NCI-H2196 (cell line): ENCODE measurements around the gene KYNU.

ENCODE experiments used
- DNase-seq: peaks from one replicate; lab custom pipeline; 2025; ENCODE audit not compliant: unreplicated experiment; lab: John Stamatoyannopoulos, UW

Gene KYNU

DNA sequence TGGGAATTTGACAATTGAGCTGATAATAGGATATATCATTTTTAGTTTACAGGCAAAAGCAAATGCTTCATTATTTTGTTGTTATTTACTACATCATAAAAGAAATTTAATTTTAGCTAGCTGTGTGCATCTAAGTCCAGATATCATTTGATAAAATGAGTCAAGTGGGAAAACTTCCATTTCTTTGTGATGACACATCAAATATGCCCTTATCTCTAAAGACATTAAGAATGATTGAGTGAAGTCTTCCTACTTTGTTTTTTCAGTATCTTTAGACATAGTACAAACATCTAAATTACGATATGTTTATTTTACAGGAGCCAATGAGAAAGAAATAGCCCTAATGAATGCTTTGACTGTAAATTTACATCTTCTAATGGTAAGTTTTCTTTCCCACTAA, 77.0 kb downstream of the KYNU start:
- no peak for DNase-seq

- no peak for DNase-seq
These were observed 79.7 kb downstream of the KYNU start for GRCh38 chr2:142957144-142957543.

GRCh38 chr2:142961202-142961601, 83.7 kb downstream of the KYNU start:
- DNase-seq, result no peak

- DNase-seq, result no peak
These were observed 88.0 kb downstream of the KYNU start for GRCh38 chr2:142965443-142965842.

- DNase-seq, result no peak
These were observed 88.8 kb downstream of the KYNU start for GRCh38 chr2:142966284-142966683.

- no peak for DNase-seq
These were observed 89.6 kb downstream of the KYNU start for GRCh38 chr2:142967060-142967459.

DNA sequence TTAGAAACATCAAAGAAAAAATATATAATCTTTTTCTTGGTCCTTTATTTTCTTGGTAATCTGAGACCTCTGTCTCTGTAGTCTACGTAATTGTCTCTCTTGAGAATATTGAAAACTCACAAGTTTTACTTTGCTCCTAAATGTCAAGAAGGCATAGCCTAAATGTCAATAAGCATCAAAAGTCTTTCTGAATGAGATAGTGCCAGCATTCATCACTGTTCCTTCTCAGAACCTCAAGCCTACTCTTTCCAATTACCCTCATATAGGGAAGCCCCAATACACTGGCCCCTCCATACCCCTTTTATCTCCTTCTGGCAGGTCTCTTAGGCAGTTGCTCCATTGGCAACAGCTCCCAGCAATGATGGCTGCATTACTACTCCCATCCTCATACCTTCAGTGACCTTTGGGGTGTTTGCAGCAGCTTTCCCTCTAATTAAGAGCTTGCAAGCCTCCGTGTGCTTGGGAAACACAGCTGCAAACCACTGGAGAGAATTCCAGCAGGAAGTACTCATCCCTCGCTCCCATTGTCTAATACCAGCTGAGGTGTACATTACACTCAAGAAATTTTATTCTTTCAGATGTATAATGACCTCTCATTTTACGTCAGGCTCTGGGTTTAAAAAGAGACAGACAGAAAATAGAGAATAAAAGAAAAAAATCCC, 95.8 kb downstream of the KYNU start:
- no peak for DNase-seq

DNA sequence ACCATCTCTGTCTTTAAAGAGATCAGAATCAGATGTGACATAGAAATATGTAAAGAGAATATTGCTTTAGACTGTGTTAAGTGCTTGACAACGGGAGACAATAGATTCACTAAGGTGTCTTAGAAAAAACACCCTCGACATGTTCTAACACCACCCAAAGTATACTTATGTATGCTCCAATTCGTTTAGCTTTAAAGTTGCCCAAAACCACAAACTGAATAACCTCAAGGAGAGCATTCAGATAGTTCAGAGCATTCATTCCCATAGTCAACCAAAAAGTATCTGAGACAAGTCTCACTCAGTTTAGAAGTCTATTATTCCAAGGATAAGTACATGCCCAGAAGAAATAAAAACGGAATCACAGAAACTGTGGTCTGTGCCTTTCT, 96.4 kb downstream of the KYNU start:
- no peak for DNase-seq

- no peak for DNase-seq
These were observed 97.0 kb downstream of the KYNU start for GRCh38 chr2:142974288-142975024.

GRCh38 chr2:142975239-142975638, 97.8 kb downstream of the KYNU start:
- DNase-seq, result no peak

DNA sequence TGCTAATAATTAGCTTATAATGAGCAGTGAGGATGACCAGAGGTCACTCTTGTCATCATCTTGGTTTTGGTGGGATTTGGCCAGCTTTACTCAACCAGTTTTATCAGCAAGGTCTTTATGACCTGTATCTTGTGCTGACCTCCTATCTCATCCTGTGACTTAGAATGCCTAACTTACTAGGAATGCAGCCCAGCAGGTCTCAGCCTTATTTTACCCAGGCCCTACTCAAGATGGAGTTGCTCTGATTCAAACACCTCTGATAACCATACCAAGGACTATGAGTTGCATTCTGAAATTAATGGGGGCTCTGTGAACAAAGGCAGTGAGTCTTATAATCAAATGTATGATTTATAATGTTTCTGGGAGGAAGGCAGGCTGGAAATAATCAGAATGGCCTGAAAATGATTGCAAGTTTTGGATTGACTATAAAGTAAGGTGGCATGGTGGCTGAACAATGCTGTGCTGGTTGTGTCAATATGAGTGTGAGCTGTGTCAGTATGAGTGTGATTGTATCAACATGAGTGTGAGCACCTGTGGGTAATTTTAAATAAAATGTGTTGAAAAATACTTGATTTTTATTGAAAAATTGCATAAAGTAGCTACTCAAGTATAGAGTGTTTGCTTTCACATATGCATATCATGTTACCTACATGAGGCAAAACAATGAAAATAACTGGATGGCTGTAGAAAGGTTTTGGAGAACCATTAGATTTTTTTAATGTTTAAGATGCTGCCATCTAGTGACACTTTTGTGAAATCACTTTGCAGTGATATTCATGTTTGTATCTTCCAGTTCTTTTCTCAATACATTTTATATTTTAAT, 103.0 kb downstream of the KYNU start:
- DNase-seq, result peak; percentile 13

GRCh38 chr2:142981069-142981378, 103.6 kb downstream of the KYNU start:
- no peak for DNase-seq

- no peak for DNase-seq
These were observed 104.3 kb downstream of the KYNU start for GRCh38 chr2:142981756-142982155.

GRCh38 chr2:142983174-142983573, 105.7 kb downstream of the KYNU start:
- no peak for DNase-seq

GRCh38 chr2:142984657-142985056, 107.2 kb downstream of the KYNU start:
- DNase-seq, result no peak

- DNase-seq, result no peak
These were observed 109.6 kb downstream of the KYNU start for GRCh38 chr2:142987044-142987443.

DNA sequence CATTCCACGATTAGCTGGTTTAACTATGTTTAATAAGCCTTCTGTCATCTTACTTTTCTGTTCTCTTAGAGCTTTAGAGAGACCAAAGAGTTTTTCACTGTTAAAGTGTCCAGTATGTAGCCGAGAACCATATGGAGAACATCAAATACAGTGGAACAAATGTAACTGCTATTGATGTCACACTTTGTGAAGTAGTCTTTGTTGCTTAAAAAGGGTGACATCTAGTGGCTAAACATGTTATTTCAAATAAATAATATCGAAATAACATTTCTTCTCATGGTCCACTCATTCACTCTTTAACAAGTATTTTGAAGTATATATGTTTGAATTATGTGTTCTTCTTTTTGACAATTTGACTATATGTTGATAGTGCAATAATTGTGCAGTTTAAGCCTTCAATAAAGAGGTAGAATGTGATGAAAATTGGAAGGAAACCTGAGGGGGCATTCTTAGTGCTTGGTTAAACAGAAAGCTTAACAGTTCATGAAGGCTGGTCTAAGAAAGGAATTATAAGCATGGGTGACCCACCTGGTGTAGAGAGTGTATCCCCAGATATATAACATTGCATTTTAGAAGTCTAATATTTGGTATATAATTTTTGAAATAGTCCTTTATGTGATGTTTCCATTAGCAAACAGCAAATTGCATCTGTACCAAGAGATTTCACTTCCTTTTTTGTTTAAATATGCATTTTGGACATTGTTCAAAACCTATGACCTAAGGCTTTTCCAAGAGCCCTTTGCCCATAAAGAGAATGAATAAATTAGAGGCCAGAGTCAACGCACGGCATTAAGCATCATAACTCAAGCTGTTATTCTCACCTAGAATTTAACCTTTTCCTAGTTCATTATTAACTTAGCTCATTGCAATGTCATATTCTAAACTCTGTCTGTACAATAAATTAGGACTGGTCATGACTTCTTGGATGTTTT, 112.1 kb downstream of the KYNU start:
- DNase-seq, result peak; percentile 27

DNA sequence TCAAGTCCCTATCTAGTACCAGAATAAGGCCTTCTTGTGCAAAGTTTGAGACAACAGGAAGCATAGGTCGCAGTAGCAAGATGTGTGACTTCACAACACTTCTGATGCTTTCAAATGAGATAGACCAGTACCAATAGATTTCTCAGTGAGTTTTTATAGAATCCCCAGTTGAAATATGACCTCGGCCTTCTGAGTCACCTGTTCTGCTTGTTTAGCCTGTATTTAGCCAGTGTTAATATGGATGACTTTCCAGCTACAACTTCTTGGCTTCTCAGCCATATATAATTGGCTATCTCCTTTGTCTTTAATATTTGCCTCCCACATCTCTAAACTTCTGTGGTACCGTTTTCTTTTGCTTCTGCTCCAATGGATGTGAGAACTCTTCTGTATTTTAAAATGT, 113.8 kb downstream of the KYNU start:
- no peak for DNase-seq

- DNase-seq, result no peak
These were observed 115.4 kb downstream of the KYNU start for GRCh38 chr2:142992840-142993239.

GRCh38 chr2:142993771-142994170, 116.3 kb downstream of the KYNU start:
- no peak for DNase-seq

GRCh38 chr2:142994665-142995064, 117.2 kb downstream of the KYNU start:
- no peak for DNase-seq
